ELR (cell line): ENCODE data around the gene REEP2.
"Not testable (repeated sequence)": the region's sequence is repeated elsewhere in the genome, so short reads cannot be mapped to it uniquely, and the experiment has no call there.

Experiments
- DNase-seq: peaks from one replicate; pipeline ENCODE4 v3.0.0-alpha.2; 2015; ENCODE audit warnings: low read depth

Gene REEP2

DNA sequence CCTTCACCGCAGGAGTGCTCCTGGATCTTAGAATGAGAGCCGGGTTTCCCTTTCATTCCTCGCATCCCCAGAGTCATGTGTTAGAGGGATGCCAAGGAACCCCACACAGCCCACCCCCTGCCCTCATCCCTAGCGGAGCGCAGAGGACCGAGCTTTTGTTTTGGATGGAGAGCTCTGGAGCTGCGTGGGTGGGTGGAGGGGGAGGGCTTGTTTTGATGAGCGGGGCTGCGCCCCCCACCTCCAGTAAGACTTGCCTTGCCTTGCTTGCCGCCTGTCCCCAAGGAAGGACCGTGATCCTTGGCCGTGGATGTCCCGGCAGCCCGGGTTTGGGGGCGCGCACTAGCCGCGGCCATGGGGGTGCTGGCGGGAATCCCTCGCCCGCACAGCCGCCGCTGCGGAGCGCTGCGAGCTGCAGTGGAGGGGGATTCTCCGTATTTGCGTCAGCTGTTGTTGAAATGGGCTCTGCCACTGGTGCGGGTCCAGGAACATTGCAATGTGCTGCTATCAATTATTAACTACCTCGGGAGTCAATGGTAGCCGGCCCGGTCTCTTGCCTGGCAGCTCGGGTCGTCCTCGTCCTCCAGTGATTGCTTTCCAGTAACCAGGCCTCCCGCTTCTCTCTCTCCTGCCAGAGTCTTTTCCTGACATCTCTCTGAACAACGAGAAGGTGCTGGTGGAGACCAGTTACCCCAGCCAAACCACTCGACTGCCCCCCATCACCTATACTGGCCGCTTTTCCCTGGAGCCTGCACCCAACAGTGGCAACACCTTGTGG lies 27.5 kb downstream of the REEP2 start:
- DNase-seq: peak; percentile 34

DNA sequence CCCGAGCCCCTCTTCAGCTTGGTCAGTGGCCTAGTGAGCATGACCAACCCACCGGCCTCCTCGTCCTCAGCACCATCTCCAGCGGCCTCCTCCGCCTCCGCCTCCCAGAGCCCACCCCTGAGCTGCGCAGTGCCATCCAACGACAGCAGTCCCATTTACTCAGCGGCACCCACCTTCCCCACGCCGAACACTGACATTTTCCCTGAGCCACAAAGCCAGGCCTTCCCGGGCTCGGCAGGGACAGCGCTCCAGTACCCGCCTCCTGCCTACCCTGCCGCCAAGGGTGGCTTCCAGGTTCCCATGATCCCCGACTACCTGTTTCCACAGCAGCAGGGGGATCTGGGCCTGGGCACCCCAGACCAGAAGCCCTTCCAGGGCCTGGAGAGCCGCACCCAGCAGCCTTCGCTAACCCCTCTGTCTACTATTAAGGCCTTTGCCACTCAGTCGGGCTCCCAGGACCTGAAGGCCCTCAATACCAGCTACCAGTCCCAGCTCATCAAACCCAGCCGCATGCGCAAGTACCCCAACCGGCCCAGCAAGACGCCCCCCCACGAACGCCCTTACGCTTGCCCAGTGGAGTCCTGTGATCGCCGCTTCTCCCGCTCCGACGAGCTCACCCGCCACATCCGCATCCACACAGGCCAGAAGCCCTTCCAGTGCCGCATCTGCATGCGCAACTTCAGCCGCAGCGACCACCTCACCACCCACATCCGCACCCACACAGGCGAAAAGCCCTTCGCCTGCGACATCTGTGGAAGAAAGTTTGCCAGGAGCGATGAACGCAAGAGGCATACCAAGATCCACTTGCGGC lies 28.2 kb downstream of the REEP2 start:
- DNase-seq: peak; percentile 14

DNA sequence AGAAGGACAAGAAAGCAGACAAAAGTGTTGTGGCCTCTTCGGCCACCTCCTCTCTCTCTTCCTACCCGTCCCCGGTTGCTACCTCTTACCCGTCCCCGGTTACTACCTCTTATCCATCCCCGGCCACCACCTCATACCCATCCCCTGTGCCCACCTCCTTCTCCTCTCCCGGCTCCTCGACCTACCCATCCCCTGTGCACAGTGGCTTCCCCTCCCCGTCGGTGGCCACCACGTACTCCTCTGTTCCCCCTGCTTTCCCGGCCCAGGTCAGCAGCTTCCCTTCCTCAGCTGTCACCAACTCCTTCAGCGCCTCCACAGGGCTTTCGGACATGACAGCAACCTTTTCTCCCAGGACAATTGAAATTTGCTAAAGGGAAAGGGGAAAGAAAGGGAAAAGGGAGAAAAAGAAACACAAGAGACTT lies 28.9 kb downstream of the REEP2 start:
- DNase-seq: no peak

DNA sequence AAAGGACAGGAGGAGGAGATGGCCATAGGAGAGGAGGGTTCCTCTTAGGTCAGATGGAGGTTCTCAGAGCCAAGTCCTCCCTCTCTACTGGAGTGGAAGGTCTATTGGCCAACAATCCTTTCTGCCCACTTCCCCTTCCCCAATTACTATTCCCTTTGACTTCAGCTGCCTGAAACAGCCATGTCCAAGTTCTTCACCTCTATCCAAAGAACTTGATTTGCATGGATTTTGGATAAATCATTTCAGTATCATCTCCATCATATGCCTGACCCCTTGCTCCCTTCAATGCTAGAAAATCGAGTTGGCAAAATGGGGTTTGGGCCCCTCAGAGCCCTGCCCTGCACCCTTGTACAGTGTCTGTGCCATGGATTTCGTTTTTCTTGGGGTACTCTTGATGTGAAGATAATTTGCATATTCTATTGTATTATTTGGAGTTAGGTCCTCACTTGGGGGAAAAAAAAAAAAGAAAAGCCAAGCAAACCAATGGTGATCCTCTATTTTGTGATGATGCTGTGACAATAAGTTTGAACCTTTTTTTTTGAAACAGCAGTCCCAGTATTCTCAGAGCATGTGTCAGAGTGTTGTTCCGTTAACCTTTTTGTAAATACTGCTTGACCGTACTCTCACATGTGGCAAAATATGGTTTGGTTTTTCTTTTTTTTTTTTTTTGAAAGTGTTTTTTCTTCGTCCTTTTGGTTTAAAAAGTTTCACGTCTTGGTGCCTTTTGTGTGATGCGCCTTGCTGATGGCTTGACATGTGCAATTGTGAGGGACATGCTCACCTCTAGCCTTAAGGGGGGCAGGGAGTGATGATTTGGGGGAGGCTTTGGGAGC lies 29.5 kb downstream of the REEP2 start:
- peak; percentile 47 for DNase-seq

DNA sequence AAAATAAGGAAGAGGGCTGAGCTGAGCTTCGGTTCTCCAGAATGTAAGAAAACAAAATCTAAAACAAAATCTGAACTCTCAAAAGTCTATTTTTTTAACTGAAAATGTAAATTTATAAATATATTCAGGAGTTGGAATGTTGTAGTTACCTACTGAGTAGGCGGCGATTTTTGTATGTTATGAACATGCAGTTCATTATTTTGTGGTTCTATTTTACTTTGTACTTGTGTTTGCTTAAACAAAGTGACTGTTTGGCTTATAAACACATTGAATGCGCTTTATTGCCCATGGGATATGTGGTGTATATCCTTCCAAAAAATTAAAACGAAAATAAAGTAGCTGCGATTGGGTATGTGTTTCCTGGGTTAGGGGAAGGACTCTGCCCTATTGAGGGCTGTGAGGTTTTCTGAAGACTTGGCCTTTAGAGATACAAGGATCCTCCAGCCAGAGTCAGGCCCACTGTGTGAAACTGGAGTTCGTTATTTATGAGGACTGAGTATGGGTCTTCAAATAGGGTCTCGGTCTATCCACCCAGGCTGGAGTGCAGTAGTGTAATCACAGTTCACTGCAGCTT lies 30.2 kb downstream of the REEP2 start:
- peak; percentile 71 for DNase-seq

DNA sequence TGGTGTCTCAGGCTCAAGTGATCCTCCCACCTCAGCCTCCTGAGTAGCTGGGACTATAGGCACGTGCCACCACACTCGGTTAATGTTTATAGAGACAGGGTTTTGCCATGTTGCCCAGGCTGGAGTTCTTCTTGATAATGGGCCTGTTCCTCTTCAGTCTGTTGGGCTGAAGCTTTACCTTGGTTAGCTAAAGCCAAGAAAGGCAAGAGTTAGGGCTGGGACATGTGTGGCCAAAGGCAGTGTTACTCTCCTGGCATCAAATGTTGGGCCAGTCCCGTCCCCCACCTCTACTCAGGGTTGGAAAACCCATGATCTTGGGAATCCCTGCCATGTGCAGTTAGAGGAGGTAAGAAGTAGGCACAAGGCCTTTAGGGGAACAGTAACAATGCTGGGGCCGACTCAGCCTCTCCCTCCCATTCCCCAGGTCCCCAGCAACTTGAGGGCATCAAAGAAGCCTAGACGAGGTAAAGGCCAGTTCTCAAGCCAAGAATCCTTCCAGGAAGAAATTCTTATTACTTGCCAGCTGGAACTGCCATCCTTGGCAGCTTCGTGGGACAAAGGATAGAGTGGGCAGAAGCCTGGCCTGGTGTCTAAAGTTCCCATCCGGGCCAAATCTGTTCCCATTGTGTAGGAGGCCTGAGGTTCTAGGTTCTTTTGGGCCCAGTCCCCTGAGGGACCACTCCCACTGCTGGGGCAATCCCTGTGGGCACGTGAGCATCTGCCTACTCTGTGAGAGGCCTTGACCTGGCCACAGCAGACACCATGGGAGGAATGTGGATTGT lies 30.9 kb downstream of the REEP2 start:
- DNase-seq: peak; percentile 78

DNA sequence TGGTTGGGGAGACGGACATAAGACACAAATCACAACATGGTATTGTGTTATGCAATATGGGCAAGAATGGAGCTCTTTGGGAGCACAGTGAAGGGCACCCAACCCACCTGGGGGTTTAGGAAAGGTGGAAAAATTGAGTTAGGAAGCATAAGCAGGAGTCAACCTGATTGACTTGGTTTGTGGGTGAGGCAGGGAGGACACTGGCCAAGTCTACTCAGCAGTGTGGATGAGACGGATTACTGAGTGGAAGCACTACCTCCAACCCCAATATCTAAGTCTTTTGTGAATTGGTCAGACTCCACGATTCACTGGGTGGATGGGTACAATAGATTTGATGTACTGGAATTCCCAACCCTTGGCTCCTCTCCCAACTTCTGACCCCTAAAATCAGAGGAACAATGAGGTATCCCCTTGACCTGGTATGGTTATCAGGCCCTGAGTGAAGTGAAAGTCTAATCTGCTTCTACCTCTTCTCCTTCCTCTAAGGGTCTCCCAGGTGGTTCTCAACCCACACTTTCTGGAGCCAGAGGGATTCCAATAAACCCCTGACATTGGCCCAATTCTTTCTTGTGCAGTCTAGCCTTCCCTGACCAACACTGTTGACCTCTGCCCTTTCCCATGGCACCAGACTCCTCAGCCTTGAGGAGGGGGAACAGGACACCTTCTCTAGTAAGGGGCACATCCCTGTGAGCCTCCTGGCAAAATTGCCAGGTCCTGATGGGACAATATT lies 31.6 kb downstream of the REEP2 start:
- DNase-seq: no peak

DNA sequence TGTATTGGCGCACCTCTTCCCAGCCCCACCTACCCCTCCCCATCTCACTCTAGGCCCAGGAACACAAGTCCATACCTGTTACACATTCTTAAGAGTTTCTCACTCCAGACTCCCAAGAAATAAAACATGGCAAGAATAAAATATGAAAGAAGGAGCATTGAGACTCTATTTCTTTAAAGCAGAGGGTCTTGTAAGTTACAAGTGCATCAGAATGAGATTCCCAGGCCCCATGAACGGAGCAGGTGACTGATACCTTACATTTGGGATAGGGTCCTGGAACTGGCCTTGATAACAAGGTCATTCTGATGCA lies 32.1 kb downstream of the REEP2 start:
- peak; percentile 30 for DNase-seq

DNA sequence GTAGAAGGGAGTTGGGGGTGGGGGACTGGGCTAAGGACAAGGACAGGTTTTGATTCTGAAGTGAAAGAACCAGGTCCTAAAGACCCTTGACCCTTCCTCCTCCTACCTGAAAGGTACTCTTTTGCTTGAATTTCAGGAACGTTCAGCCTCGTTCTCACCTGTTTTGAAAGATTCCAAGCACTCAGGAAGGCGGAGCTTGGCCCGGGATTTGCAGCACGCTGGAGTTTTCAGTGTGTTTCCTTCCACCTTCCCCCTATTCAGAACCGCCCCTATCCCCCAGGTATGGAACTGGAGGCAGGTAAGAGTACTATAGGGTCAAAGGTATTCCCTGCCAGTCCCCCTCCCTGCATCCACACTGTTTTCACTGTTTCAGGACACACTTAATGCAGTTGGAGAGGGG lies 33.5 kb downstream of the REEP2 start:
- DNase-seq: no peak

DNA sequence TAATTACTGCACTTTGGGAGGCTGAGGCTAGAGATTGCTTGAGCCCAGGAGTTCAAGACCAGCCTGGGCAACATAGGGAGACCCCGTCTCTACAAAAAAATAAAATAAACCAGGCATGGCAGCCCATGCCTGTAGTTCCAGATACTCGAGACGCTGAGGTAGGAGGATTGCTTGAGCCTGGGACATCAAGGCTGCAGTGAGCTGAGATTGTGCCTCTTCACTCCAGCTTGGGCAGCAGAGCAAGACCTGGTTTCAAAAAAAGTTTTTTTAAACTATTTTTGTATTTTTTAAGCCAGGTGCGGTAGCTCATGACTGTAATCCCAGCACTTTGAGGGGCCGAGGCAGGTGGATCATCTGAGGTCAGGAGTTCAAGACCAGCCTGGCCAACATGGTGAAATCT lies 34.3 kb downstream of the REEP2 start:
- not testable (repeated sequence) for DNase-seq

DNA sequence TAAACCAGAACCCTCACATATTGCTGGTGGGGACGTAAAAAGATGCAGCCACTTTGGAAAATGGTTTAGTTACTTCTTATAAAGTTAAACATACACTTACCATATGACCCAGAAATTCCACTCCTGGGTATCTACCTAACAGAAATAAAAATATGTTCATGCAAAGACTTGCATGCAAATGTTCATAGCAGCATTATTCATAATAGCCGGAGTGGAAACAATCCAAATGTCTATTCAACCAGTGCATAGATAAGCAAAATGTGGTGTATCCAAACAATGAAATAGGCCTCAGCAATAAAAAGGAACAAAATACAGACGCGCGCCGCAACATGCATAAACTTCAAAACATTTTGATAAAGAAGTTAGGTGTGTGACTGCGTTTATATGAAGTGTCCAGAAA lies 38.1 kb downstream of the REEP2 start:
- DNase-seq: no peak

DNA sequence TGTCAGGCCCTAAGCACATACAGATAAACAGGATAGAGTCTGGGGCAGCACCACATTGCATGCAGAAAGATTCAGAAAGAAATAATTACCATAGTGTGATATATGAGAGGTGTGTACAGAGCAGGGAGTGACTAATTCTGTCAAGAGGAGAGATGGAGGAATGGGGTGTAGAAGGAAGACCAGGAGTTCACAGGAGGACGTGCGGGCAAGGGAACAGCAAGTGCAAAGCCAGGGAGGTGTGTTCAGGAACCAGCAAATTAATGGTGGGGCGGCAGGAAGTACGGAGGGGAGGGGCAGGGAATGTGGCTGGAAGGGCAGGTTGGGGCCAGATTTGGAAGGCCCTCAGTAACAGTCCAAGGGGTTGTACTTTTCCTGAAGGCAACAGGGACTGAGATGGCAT lies 43.8 kb downstream of the REEP2 start:
- no peak for DNase-seq

DNA sequence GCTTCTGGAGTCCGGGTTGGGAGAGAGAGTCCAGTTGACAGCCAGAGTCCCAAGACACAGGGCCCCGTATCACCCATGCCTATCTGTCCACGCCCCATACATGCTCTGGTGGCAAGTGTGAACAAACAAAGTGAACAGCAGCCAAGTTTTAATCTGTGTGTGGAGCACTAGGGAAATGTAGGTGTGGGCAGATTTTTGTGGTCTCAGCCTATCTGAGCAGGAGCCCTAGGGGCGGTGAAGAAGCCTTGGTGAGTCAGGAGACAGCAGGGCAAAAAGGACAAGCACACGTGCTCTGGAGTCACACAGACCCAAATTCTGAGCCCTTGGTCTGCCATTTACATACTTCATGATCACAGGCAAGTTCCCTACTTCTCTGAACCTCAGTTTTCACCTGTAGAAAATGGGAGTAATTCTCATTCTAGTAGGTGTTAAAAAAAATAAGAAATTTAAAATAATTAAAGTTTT lies 49.7 kb downstream of the REEP2 start:
- peak; percentile 82 for DNase-seq

DNA sequence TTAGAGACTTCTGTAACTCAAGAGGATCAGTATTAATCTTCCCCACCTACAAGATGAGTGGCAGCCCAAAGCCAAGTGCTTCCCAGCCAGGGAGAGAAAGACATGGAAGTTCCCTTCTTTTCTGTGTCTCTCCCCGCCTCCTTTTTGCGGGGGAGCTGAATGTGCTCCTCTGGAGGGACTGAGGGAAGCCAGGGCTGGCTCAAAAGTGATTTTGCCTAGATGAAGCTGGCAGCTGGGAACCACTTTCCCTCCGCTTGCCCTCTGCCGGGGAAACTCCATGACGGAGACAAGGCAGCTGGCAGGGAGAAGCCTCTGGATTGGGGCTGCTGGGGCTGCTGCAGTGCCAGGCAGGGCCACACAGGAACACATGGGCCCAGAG lies 50.8 kb downstream of the REEP2 start:
- DNase-seq: no peak

DNA sequence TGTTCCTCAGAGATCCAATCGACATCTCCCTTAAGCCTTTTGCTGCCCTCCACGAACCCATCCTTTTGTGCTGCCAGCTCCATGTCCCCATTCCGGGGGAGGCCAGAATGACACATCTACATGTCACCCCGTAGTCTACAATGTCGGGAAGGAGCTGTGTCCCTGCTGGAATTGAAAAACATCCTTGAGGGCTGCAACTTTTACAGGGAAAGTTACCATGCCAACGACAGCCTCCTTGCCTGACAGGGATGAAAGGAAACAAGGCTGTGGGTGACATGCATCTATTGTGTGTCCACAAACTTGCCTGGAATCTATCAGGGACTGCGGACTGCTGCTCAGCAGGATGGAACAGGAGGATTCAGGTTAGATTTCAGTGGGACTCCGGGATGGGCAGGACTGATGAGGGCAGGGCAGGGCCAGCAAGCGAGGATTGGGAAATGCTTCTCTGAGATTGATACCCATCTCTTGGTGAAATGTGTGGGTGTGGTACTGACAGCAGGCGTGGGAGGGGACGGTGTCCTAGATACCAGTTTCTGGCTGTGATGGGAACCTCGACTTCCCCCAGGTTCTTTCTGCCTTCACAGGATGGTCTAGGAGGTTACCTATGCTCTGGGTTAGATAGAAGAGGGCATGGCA lies 51.9 kb downstream of the REEP2 start:
- no peak for DNase-seq

DNA sequence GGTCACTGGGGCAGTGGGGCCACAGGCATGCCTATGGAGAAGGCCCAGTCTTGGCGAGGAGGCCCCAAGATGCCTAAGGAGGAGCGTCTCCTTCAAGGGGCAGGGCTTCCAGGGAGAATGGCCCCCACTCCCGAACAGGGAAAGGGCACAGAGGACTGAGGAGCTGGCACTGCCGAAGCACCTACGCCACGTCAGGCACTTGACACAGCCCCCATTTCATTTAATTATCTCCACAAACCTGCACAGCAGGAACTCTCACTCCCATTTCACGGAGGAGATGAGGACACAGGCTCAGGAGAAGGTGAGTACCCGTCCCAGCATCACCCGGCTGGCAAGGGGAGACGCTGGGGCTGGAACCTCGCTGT lies 52.4 kb downstream of the REEP2 start:
- no peak for DNase-seq

DNA sequence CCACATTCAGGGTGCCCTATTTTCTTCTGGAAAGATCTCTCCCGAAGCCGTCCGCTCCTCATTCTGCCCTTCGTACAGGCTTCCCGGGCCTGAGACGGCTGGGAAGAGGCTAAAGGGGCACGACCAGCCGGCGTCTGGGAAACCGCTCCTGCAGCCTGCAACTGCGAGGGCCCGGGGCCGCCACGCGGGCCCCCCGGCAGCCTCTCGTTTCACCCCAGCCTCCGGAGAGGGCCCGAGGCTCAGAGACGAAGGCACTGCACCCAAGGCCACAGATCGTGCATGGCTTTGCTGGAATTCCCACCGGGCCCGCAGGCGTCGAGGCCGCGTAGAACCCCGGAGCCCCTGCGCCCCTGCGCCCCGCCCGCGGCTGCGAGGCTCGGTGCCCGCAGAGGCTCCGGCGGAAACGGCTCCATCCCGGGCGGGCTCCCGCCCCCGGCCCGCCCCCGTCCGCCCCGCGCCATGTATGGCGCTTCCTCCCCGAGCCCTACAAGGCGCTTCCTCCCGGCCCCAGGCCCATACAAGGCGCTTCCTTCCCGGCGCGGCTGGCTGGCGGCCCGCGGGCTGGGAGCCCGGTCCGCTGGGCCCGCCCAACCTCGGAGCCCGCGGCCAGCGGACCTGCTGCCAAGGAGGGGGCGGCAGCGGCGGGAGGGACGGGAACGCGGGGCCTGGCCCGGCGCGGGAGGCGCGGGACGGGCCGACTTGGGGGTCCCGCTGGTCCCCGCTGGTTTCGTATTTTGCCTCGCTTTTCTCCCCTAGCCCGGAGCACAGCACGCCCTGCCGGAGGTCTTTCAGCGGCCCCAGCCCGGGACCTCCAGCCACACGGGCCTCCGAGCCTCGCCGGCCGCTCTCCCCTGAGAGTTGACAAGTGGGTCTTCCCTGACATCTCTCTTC lies 53.1 kb downstream of the REEP2 start:
- peak; percentile 93 for DNase-seq

DNA sequence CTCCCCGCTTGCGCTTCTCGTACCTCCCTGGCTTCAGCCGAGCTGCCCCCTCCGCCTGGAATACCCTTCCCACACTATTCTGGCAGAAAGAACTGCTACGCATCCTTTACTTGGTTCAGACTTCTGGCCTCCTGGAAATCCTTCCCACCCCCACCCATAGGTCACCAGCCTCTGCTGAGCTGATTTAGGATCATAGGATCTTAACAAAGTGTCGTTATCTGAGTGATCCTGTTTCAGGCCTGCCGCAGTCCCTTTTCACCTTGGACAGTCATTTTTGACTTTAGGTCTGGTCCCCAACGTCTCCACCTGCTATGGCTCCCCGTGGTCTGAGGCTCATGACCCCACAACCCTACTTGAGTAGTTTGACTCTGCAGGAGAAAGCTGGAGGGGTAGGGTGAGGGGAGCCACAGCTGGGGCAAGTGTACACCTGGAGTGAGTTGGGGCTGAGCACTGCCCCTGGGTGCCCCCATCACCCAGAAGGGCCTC lies 53.7 kb downstream of the REEP2 start:
- no peak for DNase-seq

DNA sequence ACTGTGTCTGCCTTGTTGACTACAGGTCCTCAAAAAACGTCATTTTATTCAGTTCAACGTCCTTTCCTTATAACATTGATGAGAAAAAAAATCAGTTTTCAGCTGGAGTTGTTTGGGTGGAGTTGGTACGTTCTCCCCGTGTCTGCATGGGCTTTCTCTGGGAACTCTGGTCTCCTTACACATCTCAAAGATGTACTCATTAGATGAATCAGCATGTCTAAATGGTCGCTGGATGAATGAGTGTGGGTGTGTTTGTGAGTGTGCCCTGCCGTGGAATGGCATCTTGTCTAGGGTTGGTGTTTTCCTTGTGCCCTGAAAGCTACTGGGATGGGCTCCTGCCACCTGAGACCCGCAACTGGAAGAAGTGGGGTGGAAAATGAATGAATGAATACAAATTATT lies 56.5 kb downstream of the REEP2 start:
- DNase-seq: no peak
